Measurements from ENCODE around the gene CARD11. TPM values are rescaled to one million over a fixed set of nuclear protein-coding genes. Genes with fewer than 3 reads are reported as not detected.
A peak's percentile ranks its signal among the peaks of the same experiment; 100 is the strongest.

Gene CARD11
- total and polyA plus RNA-seq, 2 of the 4 experiments (the other 2 are of a cell fraction), result 0.18 to 0.26 TPM

DNA sequence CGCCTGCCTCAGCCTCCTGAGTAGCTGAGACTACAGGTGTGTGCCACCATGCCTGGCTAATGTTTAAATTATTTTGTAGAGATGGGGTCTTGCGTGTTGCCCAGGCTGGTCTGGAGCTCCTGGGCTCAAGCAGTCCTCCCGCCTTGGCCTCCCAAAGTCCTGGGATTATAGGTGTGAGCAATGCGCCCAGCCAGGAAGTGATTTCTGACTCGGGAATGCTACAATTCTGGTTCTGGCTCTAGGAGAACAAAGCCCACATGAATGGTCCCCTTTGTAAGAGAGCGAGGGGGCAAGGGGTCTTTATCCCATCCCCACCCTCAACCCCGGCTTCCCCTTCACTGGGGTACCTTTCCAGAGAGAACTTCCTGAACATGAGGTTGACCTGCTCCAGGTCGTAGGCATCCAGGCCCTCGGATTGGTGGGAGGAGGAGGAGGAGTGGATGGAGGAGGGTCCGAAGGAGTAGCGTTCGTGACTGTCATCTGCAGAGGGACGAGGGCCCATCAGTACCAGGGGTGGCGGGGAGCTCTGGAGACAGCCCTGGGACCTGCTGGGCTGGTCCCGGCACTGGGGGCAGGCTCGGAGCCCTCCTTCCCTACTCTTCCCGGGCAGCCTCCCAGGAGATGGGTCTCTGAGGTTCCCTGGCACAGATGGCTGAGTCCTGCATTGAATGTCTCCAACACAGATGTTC lies 119.6 kb downstream of the CARD11 start:
- CTCF ChIA-PET, result no interaction called here
- BruUV-seq (replicated peaks), result no TSS peak

More for the DNA sequence above, 119.6 kb downstream of the CARD11 start:
- no peaks in the 10 kb centered on the region for H3K9me1 ChIP-seq (ENCODE audit: insufficient read depth, low read length)
- no peaks in the 10 kb centered on the region for H3K4me1 ChIP-seq (ENCODE audit: control insufficient read depth, insufficient read depth, low read length)
- H2BK120ac ChIP-seq (ENCODE audit: low read depth, low read length), result no peak overlapping the region
- intact Hi-C loops (cut with micrococcal nuclease), result no loop called here
- no peak overlapping the region for H2AFZ ChIP-seq (replicated peaks; ENCODE audit: low read length, poor library complexity)
- no peak overlapping the region for H2BK5ac ChIP-seq (ENCODE audit: low read depth, low read length, poor library complexity, severe bottlenecking)
- peaks cover 20% of the 10 kb centered on the region; the same call in 1 of the 2 replicates for H3K27me3 ChIP-seq (ENCODE audit: control insufficient read depth, insufficient read depth, low read length)
- H4K20me1 ChIP-seq (ENCODE audit: insufficient read depth, low read length), result no peaks in the 10 kb centered on the region
- TF ChIP-seq CEBPB (IDR thresholded peaks at IDR 0.05; ENCODE audit: low read depth, low read length) (no peak), FOS (IDR thresholded peaks at IDR 0.05; ENCODE audit: low read depth, low read length) (no peak), MAFK (IDR thresholded peaks at IDR 0.05; ENCODE audit: low read depth, low read length) (no peak), RFX5 (IDR thresholded peaks at IDR 0.05; ENCODE audit: low read depth, low read length) (no peak), RAD21 (IDR thresholded peaks at IDR 0.05; ENCODE audit: low read length) (no peak), BHLHE40 (IDR thresholded peaks at IDR 0.05; ENCODE audit: low read depth, low read length) (no peak)
- TF ChIP-seq, protein P1, sequence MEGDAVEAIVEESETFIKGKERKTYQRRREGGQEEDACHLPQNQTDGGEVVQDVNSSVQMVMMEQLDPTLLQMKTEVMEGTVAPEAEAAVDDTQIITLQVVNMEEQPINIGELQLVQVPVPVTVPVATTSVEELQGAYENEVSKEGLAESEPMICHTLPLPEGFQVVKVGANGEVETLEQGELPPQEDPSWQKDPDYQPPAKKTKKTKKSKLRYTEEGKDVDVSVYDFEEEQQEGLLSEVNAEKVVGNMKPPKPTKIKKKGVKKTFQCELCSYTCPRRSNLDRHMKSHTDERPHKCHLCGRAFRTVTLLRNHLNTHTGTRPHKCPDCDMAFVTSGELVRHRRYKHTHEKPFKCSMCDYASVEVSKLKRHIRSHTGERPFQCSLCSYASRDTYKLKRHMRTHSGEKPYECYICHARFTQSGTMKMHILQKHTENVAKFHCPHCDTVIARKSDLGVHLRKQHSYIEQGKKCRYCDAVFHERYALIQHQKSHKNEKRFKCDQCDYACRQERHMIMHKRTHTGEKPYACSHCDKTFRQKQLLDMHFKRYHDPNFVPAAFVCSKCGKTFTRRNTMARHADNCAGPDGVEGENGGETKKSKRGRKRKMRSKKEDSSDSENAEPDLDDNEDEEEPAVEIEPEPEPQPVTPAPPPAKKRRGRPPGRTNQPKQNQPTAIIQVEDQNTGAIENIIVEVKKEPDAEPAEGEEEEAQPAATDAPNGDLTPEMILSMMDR (conservative IDR thresholded peaks at IDR 0.05; ENCODE audit: low read depth, low read length), result no peak
- TF ChIP-seq, protein P2, sequence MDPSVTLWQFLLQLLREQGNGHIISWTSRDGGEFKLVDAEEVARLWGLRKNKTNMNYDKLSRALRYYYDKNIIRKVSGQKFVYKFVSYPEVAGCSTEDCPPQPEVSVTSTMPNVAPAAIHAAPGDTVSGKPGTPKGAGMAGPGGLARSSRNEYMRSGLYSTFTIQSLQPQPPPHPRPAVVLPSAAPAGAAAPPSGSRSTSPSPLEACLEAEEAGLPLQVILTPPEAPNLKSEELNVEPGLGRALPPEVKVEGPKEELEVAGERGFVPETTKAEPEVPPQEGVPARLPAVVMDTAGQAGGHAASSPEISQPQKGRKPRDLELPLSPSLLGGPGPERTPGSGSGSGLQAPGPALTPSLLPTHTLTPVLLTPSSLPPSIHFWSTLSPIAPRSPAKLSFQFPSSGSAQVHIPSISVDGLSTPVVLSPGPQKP (IDR thresholded peaks at IDR 0.05; ENCODE audit: borderline replicate concordance, low read depth, low read length), result no peak
- H3K9me3 ChIP-seq (ENCODE audit: control insufficient read depth, insufficient read depth, low read length), result no peaks in the 10 kb centered on the region
- in situ Hi-C loops (cut with MboI; ENCODE audit: low sequenced_read_pairs), result no loop called here
- H2AK9ac ChIP-seq (replicated peaks; ENCODE audit: low read depth, low read length, poor library complexity), result peak overlapping the region; percentile 42
- H3K4ac ChIP-seq (ENCODE audit: low read depth, low read length), result no peak overlapping the region
- no peak overlapping the region for H3K18ac ChIP-seq (ENCODE audit: low read depth, low read length)
- no peak overlapping the region for H3K56ac ChIP-seq (ENCODE audit: extremely low read depth, insufficient read depth, low read length)
- no peak for ATAC-seq (ENCODE audit: low read depth)
- dilution Hi-C loops (cut with HindIII; ENCODE audit: low sequenced_read_pairs, unreplicated experiment), result no loop called here
- no peak overlapping the region for H3K4me3 ChIP-seq (ENCODE audit: insufficient read depth, low read depth, low read length)
- H3K36me3 ChIP-seq (ENCODE audit: control insufficient read depth, insufficient read depth, low read length), result no peaks in the 10 kb centered on the region
- H4K5ac ChIP-seq (ENCODE audit: low read depth, low read length), result no peak overlapping the region
- no peak overlapping the region for H3K9ac ChIP-seq (ENCODE audit: low read depth, low read length)
- no peak overlapping the region for H2AK5ac ChIP-seq (ENCODE audit: low read depth, low read length)
- no peak overlapping the region for H3K27ac ChIP-seq (ENCODE audit: insufficient read depth, low read length)
- no peak for DNase-seq
- no peak overlapping the region for H3K23ac ChIP-seq (ENCODE audit: low read depth, low read length)
- 0% methylated on average over 1 of the region's 17 CpGs; no CpG with 5 or more reads in 1 of the 2 experiments for WGBS, 2 experiments (ENCODE audit: extremely low coverage in 2 of 2, insufficient read length in 1 of 2)
- H2BK20ac ChIP-seq (ENCODE audit: low read depth, low read length), result no peak overlapping the region
- H3K14ac ChIP-seq (replicated peaks; ENCODE audit: low read depth, low read length), result no peak overlapping the region
- POLR2A ChIA-PET (ENCODE audit: unreplicated experiment), result no interaction called here
- no peak overlapping the region for H4K91ac ChIP-seq (ENCODE audit: insufficient read depth, low read depth, low read length)
- H4K8ac ChIP-seq (ENCODE audit: low read depth in 2 of 2, low read length in 2 of 2), result no peak overlapping the region
- no peak overlapping the region for H3K4me2 ChIP-seq (ENCODE audit: low read depth, low read length)
- H2BK15ac ChIP-seq (ENCODE audit: low read depth, low read length), result no peak overlapping the region
- H3K79me1 ChIP-seq (ENCODE audit: low read depth in 1 of 2, low read length in 2 of 2), result no peaks in the 10 kb centered on the region

Data from IMR-90 (cell line).